ENCODE measurements around the gene C20orf96. TPM values are rescaled to one million over a fixed set of nuclear protein-coding genes. Genes with fewer than 3 reads are reported as not detected.

Gene C20orf96
- total RNA-seq, 1 experiment from 2014 or later: 3.8 TPM

DNA sequence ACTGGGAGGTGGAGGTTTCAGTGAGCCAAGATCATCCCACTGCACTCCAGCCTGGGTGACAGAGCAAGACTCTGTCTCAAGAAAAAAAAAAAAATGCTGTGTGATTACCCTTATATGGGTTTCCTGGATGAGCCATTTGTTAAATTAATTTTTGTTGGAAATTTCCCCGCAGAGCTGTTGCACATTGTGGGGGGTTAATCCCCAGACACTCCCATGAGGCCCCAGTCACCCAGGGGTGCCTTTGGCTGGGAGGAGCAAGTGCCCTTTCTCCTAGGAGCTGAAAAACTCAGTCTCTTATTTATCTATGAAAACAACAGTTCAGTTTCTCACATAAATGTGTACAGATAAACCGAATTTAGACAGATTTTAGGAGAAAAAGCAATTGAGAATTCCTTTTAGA is 37.7 kb downstream of the C20orf96 start:
- no TSS peak for BruUV-seq (replicated peaks)
- Mint-ChIP-seq H3K36me3 (ENCODE audit: insufficient read depth, unreplicated experiment) (no peaks in the 10 kb centered on the region), H3K4me1 (ENCODE audit: insufficient read depth, unreplicated experiment) (no peaks in the 10 kb centered on the region), H3K9me3 (ENCODE audit: unreplicated experiment) (no peaks in the 10 kb centered on the region), H3K27ac (ENCODE audit: low read depth, unreplicated experiment) (no peak overlapping the region), H3K4me3 (ENCODE audit: unreplicated experiment) (no peak overlapping the region), H3K27me3 (ENCODE audit: insufficient read depth, unreplicated experiment) (peaks cover 45% of the 10 kb centered on the region)
- CTCF ChIA-PET: interaction anchor here (1.5 kb wide), 1 partner anchor 14 kb away, joined by 6 read pairs; no protein-coding TSS in a partner anchor
- intact Hi-C loops (cut with micrococcal nuclease): no loop called here
- TF ChIP-seq, protein P1, sequence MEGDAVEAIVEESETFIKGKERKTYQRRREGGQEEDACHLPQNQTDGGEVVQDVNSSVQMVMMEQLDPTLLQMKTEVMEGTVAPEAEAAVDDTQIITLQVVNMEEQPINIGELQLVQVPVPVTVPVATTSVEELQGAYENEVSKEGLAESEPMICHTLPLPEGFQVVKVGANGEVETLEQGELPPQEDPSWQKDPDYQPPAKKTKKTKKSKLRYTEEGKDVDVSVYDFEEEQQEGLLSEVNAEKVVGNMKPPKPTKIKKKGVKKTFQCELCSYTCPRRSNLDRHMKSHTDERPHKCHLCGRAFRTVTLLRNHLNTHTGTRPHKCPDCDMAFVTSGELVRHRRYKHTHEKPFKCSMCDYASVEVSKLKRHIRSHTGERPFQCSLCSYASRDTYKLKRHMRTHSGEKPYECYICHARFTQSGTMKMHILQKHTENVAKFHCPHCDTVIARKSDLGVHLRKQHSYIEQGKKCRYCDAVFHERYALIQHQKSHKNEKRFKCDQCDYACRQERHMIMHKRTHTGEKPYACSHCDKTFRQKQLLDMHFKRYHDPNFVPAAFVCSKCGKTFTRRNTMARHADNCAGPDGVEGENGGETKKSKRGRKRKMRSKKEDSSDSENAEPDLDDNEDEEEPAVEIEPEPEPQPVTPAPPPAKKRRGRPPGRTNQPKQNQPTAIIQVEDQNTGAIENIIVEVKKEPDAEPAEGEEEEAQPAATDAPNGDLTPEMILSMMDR (IDR thresholded peaks at IDR 0.05; ENCODE audit: unreplicated experiment): no peak
- no peak for DNase-seq (ENCODE audit: unreplicated experiment)
- POLR2A ChIA-PET: interaction anchor here (0.6 to 0.8 kb wide), 4 partner anchors 28 to 78 kb away, joined by 3 to 6 read pairs (median 3); no protein-coding TSS in a partner anchor

DNA sequence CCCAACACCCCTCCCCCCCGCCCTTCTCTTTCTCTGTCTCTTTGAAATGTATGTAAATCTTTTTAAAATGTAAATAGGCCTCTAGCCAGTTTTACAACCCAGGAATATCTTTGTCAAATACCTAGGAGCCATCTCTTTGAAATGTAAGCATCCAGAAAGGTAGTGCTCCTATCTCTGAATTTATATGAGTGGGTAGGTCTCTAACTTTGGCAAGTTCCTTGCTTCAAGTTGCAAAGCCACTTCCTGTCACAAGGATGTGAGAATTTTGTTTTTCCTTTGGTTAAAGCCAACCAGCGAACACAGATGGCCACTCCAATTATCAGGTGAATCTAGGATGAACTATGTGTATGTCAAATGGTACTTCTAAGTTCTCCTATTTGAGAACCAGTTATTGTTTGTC is 39.2 kb downstream of the C20orf96 start:
- no TSS peak for BruUV-seq (replicated peaks)
- Mint-ChIP-seq H3K4me1 (ENCODE audit: insufficient read depth, unreplicated experiment) (no peaks in the 10 kb centered on the region), H3K27ac (ENCODE audit: low read depth, unreplicated experiment) (no peak overlapping the region), H3K9me3 (ENCODE audit: unreplicated experiment) (peaks cover 7% of the 10 kb centered on the region), H3K4me3 (ENCODE audit: unreplicated experiment) (no peak overlapping the region), H3K27me3 (ENCODE audit: insufficient read depth, unreplicated experiment) (peaks cover 30% of the 10 kb centered on the region), H3K36me3 (ENCODE audit: insufficient read depth, unreplicated experiment) (no peaks in the 10 kb centered on the region)
- no peak for DNase-seq (ENCODE audit: unreplicated experiment)
- intact Hi-C loops (cut with micrococcal nuclease): no loop called here
- TF ChIP-seq, protein P1 (IDR thresholded peaks at IDR 0.05; ENCODE audit: unreplicated experiment): no peak
- ChIA-PET CTCF (no interaction called here), POLR2A (no interaction called here)

DNA sequence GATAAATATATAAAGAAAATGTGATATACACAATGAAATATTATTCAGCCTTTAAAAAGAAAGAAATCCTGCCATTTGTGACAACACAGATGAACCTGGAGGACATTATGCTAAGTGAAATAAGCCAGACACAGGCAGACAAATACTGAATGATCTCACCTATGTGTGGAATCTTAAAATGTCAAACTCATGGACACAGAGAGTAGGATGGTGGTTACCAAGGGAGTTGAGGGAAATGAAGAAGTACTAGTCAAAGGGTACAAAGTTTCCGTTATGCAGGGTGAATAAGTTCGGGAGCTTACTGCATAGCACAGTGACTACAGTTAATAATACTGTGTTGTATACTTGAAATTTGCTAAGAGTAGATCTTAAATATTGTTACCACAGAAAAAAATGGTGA is 47.6 kb downstream of the C20orf96 start:
- DNase-seq (ENCODE audit: unreplicated experiment): no peak
- ChIA-PET CTCF (interaction anchor here (0.7 to 12.3 kb wide), 8 partner anchors 8 to 1765 kb away, joined by 3 to 281 read pairs (median 4); partner anchors contain the start of genes DEFB132 and SOX12), POLR2A (interaction anchor here (1.2 to 1.4 kb wide), 2 partner anchors 11 to 16 kb away, joined by 3 to 5 read pairs; no protein-coding TSS in a partner anchor)
- Mint-ChIP-seq H3K4me3 (ENCODE audit: unreplicated experiment) (no peak overlapping the region), H3K27me3 (ENCODE audit: insufficient read depth, unreplicated experiment) (peaks cover 69% of the 10 kb centered on the region), H3K27ac (ENCODE audit: low read depth, unreplicated experiment) (no peak overlapping the region), H3K9me3 (ENCODE audit: unreplicated experiment) (peaks cover 7% of the 10 kb centered on the region), H3K4me1 (ENCODE audit: insufficient read depth, unreplicated experiment) (no peaks in the 10 kb centered on the region), H3K36me3 (ENCODE audit: insufficient read depth, unreplicated experiment) (no peaks in the 10 kb centered on the region)
- intact Hi-C loops (cut with micrococcal nuclease): no loop called here
- TF ChIP-seq, protein P1 (IDR thresholded peaks at IDR 0.05; ENCODE audit: unreplicated experiment): no peak
- BruUV-seq (replicated peaks): no TSS peak

DNA sequence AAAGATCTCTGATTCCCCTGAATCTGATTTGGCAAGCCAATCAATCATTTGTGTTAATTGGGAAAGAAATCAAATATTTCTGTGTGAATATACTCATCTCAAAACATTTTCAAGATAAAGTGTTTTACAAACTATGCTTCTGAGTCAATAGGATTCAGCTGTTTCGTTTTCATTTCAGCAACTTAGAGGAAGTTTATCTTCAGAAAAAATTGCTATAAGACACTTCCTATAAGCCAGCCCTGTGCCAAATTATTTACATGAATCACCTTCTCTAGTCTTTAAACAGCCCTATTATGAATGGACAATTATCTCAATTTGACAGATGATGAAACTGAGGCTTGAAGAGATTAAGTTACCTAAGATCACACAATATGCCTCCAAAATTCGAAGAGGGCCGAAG is 52.6 kb downstream of the C20orf96 start:
- Mint-ChIP-seq H3K27ac (ENCODE audit: low read depth, unreplicated experiment) (no peak overlapping the region), H3K36me3 (ENCODE audit: insufficient read depth, unreplicated experiment) (no peaks in the 10 kb centered on the region), H3K9me3 (ENCODE audit: unreplicated experiment) (no peaks in the 10 kb centered on the region), H3K4me1 (ENCODE audit: insufficient read depth, unreplicated experiment) (peaks cover 5% of the 10 kb centered on the region), H3K27me3 (ENCODE audit: insufficient read depth, unreplicated experiment) (peaks cover 44% of the 10 kb centered on the region), H3K4me3 (ENCODE audit: unreplicated experiment) (no peak overlapping the region)
- ChIA-PET CTCF (interaction anchor here (1.1 to 12.3 kb wide), 5 partner anchors 12 to 718 kb away, joined by 3 to 281 read pairs (median 5); partner anchors contain the start of gene DEFB132), POLR2A (interaction anchor here (0.7 to 3.4 kb wide), 5 partner anchors 9 to 87 kb away, joined by 3 to 18 read pairs (median 3); partner anchors contain the start of gene ZCCHC3)
- DNase-seq (ENCODE audit: unreplicated experiment): no peak
- no TSS peak for BruUV-seq (replicated peaks)
- TF ChIP-seq, protein P1 (IDR thresholded peaks at IDR 0.05; ENCODE audit: unreplicated experiment): no peak
- intact Hi-C loops (cut with micrococcal nuclease): no loop called here
